ENCODE results near the gene RIMBP3C.
"Not testable (repeated sequence)": the region's sequence is repeated elsewhere in the genome, so short reads cannot be mapped to it uniquely, and the experiment has no call there.

GRCh38 chr22:21581009-21581713 is 29.9 kb upstream of the RIMBP3C start:
- not testable (repeated sequence) for TF ChIP-seq CTCF (IDR thresholded peaks at IDR 0.05); ZFX (IDR thresholded peaks at IDR 0.05; ENCODE audit: borderline replicate concordance)

Measured in 22Rv1 (cell line).